Fibroblast of lung (primary cell): ENCODE measurements around the gene TNC.

ENCODE experiments used
- CTCF ChIP-seq, 2 donors: IDR thresholded peaks in 1 of 2; conservative IDR thresholded peaks in 1 of 2; 1 replicate in 1 of 2; 2 replicates in 1 of 2; pipeline ENCODE4 v1.5.1; 2011 to 2012; ENCODE audit warnings: low read length in 2 of 2, control low read depth in 1 of 2, inconsistent platforms in 1 of 2, low read depth in 1 of 2, mild to moderate bottlenecking in 1 of 2
- EZH2 ChIP-seq: IDR thresholded peaks from 2 replicates; pipeline ENCODE4 v1.5.1; 2012; ENCODE audit warnings: low read length, control low read depth, mild to moderate bottlenecking; ENCODE audit errors: missing control alignments

- TF ChIP-seq EZH2, result no peak
- no peak for TF ChIP-seq CTCF (conservative IDR thresholded peaks at IDR 0.05 in 1 of 2, IDR thresholded peaks at IDR 0.05 in 1 of 2; ENCODE audit: low read depth in 1 of 2, low read length in 2 of 2)
Observed at GRCh38 chr9:114988962-114989599, 128.9 kb downstream of the TNC start.
